Measurements from ENCODE around the gene MED8.
"Not testable (repeated sequence)": the region's sequence is repeated elsewhere in the genome, so short reads cannot be mapped to it uniquely, and the experiment has no call there.

MED8 gene

DNA sequence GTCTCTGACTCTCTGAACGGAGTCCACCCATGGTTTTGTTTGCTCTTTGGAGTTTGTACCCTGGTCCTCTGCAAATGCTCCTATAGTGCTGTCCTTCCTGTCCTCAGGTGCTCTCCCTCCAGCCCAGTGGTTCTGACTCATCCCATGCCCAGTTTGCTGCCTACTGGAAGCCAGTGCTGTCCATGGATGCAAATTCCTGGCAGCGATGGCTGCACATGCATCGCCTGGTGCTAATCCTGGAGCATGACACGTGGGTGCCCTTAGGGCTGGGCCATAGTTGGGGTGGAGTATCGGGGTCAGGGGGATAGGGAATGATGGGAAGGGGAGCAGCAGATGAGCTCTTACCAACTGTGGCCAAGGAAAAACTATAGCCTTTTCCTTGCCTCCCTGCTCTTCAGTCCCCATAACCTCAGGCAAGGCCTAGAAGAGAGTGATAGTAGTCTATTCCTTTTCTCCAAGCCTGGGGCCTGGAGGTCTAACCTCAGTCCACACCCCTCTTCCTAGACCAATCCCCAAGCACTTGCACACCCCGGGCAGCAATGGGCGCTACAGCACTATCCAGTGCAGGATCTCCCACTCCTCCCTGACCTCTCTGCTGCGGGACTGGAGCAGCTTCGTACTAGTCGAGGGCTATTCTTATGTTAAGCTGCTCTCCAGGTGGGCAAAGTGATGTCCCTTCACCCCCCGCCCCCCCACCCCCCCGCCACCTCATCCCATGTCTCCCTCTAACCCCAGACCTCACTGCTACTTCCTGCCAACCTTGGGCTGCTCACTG is 32.6 kb upstream of the MED8 start:
- no peak for DNase-seq

DNA sequence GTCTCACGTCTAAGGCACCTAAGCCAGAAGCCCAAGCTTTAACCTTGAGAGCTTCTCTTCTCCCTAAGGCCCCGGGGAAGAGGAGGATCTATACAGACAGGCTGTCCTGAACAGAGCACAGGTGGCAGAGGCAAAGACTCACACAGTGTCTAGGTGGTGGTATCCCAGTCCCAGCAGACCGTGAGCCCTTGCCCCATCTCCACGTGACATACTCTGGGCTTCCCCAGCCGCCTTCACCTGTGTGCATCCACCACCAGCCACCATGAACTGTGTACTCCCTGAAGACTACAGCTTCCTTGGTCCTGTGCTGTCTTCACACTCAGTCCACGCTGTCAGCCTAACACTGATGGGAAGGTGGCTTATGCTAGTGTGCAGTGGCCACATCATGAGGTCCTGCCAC is 31.8 kb upstream of the MED8 start:
- no peak for DNase-seq

DNA sequence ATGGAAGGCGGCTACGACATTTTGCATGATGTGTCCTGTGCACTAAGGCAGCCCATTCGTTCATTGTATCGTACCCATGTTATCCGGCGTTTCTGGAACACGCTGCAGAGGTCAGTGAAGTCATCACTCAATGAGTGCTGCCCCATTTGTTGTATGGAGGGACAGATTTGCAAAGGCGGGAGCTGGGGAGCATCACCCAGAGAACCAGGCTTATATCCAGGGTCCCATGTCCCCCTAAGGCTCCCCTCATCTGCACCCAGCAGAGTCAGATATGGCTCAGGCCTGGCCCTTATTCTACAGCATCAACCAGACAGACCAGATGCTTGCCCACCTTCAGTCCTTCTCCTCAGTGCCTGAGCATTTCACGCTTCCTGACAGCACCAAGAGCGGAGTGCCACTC is 31.3 kb upstream of the MED8 start:
- no peak for DNase-seq

DNA sequence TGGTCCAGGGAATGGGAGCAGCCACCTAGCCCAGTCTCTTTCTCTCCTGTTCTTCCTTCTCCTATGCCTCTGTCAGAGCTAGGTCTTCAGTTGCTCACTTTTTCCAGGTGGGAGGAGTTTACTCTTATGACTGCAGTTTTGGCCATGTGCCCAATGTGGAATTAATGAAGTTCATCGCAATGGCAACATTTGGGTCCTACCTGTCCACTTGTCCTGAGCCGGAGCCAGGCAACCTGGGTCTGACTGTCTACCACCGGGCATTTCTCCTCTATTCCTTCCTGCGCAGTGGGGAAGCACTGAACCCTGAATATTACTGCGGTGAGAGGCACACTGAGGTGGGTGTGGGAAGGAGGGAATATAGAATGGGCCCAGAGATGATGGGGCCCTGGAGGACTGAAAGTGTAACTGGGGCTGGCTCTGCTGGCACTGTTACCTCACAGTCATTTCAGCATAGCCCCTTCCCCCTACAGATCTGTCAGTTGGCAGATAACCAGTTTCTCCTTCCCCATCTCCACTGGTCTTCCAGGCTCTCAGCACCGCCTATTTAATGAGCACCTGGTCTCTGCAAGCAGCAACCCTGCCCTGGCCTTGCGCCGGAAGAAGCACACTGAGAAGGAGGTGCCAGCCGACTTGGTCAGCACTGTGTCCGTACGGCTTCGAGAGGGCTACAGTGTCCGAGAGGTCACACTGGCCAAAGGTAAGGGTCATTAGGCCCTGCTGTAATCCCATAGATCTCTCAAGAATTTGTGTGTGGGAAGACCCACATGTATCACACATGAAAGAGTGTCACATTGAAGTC is 30.2 kb upstream of the MED8 start:
- no peak for DNase-seq

DNA sequence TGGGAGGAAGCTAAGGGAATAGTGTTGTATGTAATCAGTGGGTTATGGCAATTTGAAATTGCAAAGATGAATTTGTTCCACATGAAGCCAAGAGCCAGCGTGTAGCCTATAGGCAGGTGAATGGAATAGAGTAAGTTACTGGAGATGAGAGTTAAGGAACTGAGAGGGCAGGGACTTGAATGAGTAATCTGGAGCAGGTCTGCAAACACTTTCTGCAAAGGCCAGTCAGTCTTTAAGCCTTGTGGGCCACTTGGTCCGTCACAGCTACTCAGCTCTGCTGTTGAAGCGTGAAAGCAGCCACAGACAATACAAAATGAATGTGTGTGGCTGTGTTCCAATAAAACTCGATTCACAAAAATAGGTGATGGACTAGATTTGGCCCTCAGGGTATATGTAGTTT is 29.3 kb upstream of the MED8 start:
- DNase-seq, result no peak

DNA sequence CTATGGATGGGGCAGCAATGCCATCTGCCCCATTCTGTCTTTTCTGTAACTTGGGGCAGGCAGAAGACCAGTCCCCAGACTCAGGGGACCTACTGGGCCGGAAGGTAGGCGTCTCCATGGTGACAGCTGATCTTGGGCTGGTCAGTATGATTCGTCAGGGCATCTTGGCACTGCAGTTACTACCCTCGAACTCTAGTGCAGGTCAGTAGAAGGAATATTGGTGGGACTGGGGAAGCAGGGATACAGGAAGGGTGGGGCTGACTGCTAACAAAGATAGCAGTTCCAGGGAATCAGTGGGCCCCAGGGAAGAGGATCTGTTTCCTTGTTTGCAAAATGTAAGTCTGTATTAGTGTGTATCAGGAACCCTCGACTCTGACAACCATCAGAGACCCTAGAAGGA is 26.3 kb upstream of the MED8 start:
- DNase-seq, result no peak

DNA sequence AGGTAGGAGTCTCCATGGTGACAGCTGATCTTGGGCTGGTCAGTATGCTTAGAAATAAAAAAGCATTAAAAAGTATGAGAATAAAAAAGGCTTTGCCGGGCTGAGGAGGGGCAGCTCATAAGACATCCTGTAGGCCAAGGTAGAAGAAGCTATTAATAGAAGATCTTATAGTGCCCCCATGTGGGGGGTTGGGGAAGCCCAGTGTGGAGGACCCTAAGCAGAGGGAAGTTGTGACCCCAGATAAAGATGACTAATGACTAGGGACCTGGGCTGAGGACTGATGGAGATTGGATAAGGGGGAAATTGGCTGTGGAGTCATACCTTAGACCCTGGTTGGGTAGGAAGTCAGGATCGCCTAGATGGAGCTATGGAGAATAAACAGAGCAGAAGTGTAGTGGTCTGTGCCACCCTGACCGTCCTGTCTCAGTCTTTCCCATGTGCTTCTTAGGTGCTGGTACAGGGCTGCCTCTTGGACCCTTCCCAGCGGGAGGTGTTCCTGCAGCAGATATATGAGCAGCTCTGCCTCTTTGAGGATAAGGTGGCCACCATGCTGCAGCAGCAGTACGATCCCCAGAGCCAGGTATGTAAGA is 25.1 kb upstream of the MED8 start:
- peak; percentile 82 for DNase-seq

DNA sequence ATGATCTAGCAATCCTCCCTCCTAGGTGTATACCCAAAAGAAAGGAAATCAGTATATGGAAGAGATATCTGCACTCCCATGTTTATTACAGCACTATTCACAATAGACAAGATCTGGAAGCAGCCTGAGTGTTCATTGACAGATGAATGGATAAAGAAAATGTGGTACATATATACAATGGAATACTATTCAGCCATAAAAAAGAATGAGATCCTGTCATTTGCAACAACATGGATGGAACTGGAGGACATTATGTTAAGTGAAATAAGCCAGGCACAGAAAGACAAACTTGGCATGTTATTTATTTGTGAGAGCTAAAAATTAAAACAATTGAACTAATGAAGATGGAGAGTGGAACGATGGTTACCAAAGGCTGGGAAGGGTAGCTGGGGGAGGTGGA is 23.8 kb upstream of the MED8 start:
- DNase-seq, result not testable (repeated sequence)

DNA sequence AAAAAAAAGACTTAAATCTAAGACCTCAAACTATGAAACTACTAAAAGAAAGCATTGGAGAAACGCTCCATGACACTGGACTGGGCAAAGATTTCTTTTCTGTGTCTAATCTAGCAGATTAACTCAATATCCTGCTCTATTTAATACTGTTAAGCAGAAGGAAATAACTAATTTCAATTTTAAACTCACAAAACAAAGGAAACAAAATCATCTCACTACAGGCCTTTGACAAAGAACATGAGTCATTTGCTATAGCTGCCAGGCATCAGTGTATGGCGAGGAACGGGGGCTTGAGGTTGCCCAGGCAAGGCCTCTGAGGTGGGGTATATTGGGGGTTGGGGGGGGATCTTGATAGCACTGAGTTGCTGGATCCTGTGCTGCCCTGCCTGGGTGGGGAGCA is 21.0 kb upstream of the MED8 start:
- DNase-seq, result no peak

DNA sequence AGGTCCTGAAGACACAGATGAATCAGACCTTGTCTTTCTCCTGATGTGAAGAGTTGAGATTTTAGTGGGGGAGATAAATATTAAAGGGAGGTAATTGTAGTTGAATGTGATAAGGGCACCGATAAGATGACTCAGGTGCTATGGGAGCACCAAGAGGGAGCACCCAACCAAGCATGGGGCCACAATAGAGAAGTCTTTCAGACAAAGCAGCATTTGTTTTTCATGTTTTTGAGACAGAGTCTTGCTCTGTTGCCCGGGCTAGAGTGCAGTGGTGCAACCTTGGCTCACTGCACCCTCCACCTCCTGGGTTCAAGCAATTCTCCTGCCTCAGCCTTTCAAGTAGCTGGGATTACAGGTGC is 16.3 kb upstream of the MED8 start:
- no peak for DNase-seq

DNA sequence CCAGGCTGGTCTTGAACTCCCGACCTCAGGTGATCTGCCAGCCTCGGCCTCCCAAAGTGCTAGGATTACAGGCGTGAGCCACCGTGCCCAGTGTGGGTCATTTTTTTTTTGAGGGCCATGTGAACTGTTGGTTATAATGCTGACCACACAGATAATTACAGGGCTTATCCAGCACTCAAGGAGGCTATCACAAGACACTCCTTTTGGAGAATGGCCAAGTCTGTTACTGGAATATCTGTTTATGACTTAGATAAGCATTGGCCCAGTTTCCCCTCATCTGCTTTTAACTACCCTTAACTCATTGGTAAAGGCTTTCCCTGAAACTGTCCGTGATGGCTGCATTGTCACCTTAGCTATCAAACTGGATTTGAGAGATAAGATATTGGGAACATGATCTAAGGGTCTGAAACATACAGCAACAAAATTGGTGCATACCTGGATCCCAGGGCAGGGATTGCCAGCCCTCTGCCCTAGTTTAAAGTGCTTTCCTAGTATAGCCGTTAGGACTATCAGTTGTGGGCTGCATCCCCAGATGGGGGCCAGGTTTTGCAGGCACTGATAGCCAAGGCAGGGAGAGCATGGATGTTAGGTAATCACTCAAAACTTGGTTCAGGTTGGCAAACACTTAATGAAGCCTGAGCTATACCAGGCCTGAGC is 15.7 kb upstream of the MED8 start:
- DNase-seq, result no peak

DNA sequence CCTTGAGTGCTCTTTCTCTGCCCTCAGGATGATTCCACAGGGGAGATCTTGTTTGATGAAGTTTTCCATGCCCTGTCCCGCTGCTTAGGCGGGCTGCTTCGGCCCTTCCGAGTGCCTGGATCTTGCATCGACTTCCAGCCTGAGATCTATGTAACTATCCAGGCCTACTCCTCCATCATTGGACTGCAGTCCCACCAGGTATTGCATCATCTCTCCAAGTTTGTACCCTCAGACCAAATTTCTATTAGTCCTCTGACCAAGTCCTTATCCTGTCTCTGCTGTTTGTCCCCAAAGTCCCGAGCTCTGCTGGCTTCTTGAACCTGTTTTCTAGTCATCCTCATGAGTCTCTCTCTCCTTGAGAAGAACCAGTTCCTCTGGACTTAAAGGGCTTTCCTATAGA is 14.8 kb upstream of the MED8 start:
- no peak for DNase-seq

DNA sequence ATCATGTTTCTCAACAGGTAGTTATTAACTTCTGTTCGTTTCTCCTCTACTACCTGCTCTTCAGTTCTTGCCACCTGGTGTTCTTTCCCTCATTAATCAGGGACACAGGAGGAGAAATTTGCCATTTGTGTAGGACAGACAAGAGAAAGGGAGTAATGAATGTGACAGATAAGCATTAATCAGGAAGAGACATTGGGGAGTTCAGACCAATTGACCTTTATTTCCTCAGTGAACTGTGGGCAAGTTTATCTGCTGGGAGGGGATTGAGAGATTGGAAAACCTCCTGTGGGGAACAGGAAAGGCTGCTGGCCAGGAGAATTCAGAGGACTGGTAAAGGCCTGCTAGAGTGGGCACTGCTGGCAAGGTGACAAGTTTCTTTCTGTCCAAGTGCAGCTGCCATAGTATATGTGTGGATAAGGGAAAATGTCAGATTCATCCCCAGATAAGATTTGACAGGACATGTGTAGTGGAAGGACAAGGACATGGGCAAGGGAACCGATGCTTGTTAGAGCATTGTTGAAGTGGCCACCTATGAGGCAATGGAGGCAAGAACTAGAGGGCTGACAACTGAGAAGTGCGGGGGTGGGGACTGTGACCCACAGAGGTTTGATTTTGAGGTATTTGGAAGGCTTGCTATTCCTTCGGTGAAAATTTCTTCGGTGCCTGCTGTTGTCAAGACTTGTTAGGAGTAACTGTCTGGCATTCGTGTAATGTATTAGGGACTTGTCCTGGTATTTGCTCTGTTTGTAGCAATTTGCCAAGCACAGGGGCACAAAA is 12.7 kb upstream of the MED8 start:
- no peak for DNase-seq

DNA sequence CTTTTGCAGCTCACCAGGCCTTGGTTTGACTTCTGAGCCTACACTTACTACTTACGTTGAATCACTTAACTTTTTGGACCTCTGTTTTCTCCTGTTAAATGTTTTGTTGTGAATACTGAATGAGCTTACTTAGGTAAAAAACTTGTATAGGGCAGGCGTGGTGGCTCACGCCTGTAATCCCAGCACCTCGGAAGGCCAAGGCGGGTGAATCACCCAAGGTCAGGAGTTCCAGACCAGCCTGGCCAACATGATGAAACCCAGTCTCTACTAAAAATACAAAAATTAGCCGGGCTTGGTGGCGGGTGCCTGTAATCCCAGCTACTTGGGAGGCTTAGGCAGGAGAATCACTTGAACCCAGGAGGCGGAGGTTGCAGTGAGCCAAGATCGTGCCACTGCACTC is 10.8 kb upstream of the MED8 start:
- not testable (repeated sequence) for DNase-seq

DNA sequence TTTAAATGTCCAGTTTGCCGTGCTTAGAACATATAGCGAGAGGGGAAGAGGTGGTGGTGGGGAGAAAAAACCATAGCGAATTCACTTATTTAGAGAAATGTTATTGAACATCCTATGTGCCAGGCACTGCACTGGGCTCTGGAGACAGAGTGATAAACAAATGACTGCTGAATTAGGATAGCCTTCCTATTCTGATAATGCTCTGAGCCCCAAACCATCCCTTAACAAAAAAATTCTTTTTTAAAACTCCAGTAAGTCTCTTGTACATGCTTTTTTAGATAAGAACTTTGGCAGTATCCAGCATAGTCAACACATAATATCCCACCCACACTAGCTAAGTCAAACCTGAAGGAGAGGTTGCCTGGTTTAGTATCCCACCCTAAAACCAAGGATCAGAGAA is 8.6 kb upstream of the MED8 start:
- DNase-seq, result no peak

DNA sequence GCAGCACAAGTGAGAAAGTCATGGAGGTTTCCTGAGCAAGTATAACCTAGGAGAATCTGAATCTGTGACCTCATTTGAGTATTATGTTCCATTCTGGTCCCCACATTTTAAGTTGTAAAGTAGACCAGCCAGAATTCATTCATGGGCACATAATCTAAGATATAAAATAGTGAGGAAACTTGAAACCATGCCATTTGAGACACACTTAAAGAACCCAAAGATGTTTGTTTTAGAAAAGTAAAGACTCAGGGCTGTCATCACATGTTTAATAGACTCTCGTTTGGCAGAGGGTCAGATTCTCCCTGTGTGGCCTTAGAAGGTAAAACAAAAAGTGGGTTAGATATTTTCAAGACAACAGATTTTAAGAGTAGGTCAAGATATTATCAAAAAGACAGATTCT is 6.5 kb upstream of the MED8 start:
- no peak for DNase-seq

DNA sequence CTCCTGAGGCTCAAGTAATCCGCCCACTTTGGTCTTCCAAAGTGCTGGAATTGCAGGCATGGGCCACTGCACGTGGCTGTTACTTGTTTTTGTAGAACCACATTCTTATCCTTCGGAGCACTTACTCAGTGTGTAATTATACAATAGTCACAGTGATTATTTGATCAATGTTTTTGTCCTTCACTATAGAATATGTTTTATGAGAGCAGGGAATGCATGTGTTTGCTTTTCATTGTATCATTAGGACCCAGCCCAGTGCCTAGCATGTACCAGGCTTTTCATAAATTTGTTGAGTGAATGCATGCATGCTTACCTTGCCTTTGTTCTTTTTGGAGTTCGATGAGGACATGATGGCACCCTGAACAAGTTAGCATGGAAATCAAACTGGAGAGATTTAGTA is 5.9 kb upstream of the MED8 start:
- DNase-seq, result no peak

DNA sequence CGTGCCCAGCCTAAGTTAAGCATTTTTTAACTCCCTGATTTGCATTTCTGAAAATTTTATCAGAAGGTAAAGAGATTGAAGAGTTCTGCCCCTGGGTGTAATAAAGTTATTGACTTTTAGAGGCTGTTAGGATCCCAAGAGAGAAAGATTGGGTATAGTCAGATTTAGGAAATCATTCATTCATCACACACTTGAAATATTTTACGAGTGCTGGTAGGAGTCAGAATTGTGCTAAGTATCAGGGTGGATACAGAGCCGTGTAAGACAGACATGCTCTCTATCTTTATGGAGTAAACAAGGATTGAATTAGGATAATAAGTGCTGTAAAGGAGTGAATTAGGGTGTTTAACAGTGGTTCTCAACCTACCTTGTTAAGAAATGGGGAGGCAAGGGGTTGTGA is 3.1 kb upstream of the MED8 start:
- DNase-seq, result no peak

DNA sequence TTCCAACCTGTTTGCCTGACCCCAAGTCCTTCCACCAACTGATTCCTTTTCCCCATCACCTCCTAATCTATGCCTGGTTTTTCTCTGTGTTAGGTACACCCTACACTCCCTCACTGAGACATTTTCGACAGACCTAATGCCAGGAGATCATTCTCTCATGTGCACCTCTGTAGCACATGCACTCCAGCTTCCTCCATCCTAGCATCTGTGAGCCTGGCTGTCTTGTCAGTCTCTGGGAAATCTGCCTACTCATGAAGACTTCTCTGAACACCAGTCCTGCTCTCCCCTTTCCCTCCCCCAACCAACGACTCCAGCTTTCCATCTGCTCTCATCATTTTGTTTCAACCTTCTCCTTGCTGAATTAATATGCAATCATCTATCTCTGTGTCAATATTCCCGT is 987 bp downstream of the MED8 start:
- no peak for DNase-seq

DNA sequence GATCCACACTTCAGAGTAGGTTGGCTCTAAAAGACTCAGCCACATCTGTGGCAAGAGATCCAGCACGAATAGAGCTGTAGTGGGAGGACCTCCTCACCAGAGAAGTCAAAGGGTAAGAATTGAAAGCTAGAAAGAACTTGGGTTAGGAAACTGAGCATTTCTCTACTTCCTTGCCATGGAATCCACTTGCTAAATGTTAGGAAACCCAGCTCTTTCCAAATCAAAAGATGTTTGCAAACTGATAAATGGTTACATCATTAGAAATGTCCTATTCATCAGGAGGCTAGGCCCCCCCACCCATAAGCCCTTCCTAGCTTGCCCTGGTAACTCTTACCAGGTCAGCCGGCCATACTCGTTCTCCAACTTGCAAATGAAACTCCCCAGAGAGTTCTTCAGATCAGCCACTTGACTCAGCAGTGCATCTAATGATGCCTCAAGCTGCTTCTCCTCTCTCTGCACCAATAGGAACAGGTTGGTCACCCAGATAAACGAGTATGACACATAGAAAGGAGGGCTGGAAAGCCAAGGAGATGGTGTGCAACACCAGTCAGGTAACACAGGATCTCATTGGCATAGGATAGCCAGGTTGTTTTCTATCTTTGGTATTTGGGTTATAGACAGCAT is 1.5 kb downstream of the MED8 start:
- DNase-seq, result no peak

DNA sequence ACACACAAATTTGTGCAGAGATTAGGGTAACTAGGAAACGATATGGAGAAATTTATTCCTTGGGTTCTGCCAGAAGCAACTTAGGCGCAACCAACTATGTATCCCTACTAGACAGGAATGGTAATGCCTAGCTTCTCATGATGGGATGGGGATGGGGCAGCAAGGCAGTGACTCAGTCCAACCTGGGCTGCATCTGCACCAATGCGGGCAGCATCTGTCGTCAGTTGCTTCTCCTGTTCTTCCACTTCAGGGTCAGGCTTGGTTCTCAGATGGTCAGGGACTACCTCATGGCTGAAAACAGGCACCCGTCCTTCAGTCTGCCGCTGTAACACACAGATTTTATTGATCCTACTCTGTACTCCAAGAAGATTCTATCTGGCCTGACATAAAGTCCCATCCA is 2.9 kb downstream of the MED8 start:
- DNase-seq, result no peak

DNA sequence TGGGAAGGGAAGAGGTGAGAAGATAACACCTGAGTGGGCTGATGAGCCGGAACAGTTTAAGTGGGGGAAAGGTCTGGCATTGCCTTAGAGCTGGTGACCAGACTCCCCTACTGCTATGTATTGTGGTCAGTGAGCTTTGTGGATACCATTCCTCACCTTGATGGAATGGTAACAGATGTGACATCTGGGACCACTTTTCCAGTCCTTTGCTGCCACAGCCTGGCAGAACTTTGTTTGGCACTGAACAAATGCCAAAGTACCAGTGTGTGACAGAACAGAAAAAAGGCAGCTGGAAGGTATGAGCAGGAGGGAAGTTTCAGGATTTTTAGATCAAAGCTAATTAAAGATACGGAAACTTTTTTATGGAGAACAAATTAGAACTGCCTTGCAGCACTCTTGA is 6.2 kb downstream of the MED8 start:
- no peak for DNase-seq
